RWPE2 (cell line): ENCODE results near the gene OR4D1.
A peak's percentile ranks its signal among the peaks of the same experiment; 100 is the strongest.

Source experiments
- ATAC-seq: fragments of 200-7000 bp; cut with Tn5 transposase; 3 replicates; pipeline ENCODE4 v1.9.1; 2021; ENCODE audit warnings: low read depth
- DNase-seq: peaks from one replicate; pipeline ENCODE4 v3.0.0-alpha.2; 2020; ENCODE audit warnings: low spot score
- H3K27ac ChIP-seq: fragments of 450-650 bp; 2 replicates; pipeline ENCODE4 v1.5.1; 2017; ENCODE audit warnings: mild to moderate bottlenecking; ENCODE audit not compliant: poor library complexity, severe bottlenecking
- H3K27me3 ChIP-seq: fragments of 250-450 bp; sonication (Bioruptor Pico); 2 replicates; pipeline ENCODE4 v1.5.1; 2021; ENCODE audit warnings: mild to moderate bottlenecking, moderate library complexity; ENCODE audit not compliant: insufficient read depth, poor library complexity, severe bottlenecking
- H3K36me3 ChIP-seq: fragments of 250-450 bp; sonication (Bioruptor Pico); 2 replicates; pipeline ENCODE4 v1.5.1; 2020; ENCODE audit warnings: low read depth, mild to moderate bottlenecking, moderate library complexity
- H3K4me1 ChIP-seq: fragments of 250-450 bp; sonication (Bioruptor Pico); 2 replicates; pipeline ENCODE4 v1.5.1; 2021; ENCODE audit warnings: mild to moderate bottlenecking, moderate library complexity; ENCODE audit not compliant: insufficient read depth, poor library complexity, severe bottlenecking
- H3K4me3 ChIP-seq: fragments of 250-450 bp; sonication (Bioruptor Pico); 2 replicates; pipeline ENCODE4 v1.5.1; 2021; ENCODE audit warnings: mild to moderate bottlenecking, moderate library complexity; ENCODE audit not compliant: severe bottlenecking
- H3K9me3 ChIP-seq: fragments of 250-450 bp; sonication (Bioruptor Pico); 2 replicates; pipeline ENCODE4 v1.5.1; 2021; ENCODE audit warnings: mild to moderate bottlenecking, moderate library complexity; ENCODE audit not compliant: severe bottlenecking
- CTCF ChIP-seq: fragments of 450-650 bp; IDR thresholded peaks from one replicate; pipeline ENCODE4 v1.5.1; 2017; ENCODE audit warnings: mild to moderate bottlenecking, moderate library complexity; ENCODE audit not compliant: poor library complexity, severe bottlenecking

OR4D1 gene

DNA sequence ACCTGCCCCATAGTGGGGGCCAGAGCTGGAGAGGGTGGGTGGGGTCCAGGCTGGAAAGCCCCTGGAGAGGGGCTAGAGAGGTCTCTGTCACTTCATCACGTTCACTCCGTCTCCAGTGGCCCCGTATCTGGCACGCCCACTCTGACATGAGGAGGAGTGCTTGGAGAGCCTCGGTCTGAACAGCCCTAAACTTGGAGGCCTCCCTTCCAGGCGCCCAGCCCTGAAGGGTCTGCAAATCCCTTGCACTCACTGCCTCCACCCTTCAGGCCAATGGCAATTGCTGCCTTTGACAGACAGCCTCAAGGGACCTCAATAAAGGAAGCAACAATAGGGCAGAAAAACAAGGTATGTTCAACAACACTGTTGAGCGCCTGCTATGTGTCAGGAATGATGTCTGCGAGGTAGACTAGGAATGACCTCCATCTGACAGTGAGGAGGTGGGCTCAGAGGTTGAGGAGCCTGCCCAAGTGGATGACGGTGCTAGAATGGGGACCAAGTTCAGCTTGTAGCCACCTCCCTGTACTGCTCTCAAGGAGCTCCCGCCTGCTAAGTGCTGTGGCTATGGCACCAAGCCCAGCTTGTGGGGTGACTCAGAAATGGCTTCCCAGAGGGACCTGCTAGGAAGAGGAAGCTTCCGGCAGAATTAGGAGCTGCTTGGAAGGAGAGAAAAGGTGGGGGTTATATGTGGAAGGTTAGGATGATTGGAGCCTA lies 41.4 kb downstream of the OR4D1 start:
- DNase-seq, result no peak
- no peak for TF ChIP-seq CTCF

GRCh38 chr17:58191241-58191896 lies 43.2 kb downstream of the OR4D1 start:
- DNase-seq, result no peak
- TF ChIP-seq CTCF, result no peak

More for the DNA sequence above, 41.4 kb downstream of the OR4D1 start:
- Histone ChIP-seq H3K4me3 (no peak overlapping the region), H3K27ac (no peak overlapping the region), H3K36me3 (no peaks in the 10 kb centered on the region), H3K4me1 (peaks cover 2% of the 10 kb centered on the region), H3K9me3 (no peaks in the 10 kb centered on the region), H3K27me3 (peaks cover 5% of the 10 kb centered on the region)
- peak; percentile 84 for ATAC-seq

DNA sequence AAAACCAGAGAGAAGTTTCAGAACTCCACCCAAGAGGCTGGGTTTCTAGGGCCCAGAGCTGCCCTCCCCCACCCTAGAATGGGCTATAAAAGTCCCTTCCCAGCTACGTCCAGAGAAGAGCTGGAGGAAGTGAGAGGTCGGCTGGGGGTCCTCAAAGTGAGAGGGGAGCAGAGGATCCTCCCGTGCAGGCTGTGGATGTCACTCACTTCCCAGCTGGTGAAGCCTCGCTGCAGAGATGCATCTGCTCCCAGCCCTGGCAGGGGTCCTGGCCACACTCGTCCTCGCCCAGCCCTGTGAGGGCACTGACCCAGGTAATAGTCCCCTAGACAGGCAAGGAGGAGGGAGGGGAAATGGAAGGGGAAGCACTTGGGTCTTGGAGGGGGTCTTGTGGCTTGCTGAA lies 44.4 kb downstream of the OR4D1 start, which contains the start of gene EPX:
EPX (plus strand) TSS at position 115 of the 400 bp plus-strand sequence; CDS start at position 236, 121 bp downstream.
- DNase-seq (no peak), ATAC-seq (no peak)
- no peak within 1 kb of the TSS for H3K4me3 ChIP-seq
- H3K9me3 ChIP-seq, result no peaks in the 10 kb centered on the region
- no peak for TF ChIP-seq CTCF
- peaks cover 5% of the 10 kb centered on the region for H3K27me3 ChIP-seq
- H3K36me3 ChIP-seq, result no peaks in the 10 kb centered on the region
- H3K4me1 ChIP-seq, result peaks cover 3% of the 10 kb centered on the region
- H3K27ac ChIP-seq, result no peak within 1 kb of the TSS

More at GRCh38 chr17:58191241-58191896, 43.2 kb downstream of the OR4D1 start:
- Histone ChIP-seq H3K36me3 (no peaks in the 10 kb centered on the region), H3K9me3 (no peaks in the 10 kb centered on the region), H3K27me3 (peaks cover 5% of the 10 kb centered on the region), H3K4me3 (no peak overlapping the region), H3K4me1 (peaks cover 3% of the 10 kb centered on the region), H3K27ac (no peak overlapping the region)
- peak; percentile 48; the same call in 2 of the 3 replicates for ATAC-seq

GRCh38 chr17:58193641-58194255 lies 45.6 kb downstream of the OR4D1 start:
- no peak for TF ChIP-seq CTCF
- Histone ChIP-seq H3K27me3 (peaks cover 8% of the 10 kb centered on the region), H3K27ac (no peak overlapping the region), H3K4me3 (no peak overlapping the region), H3K36me3 (no peaks in the 10 kb centered on the region), H3K4me1 (peaks cover 3% of the 10 kb centered on the region), H3K9me3 (no peaks in the 10 kb centered on the region)
- ATAC-seq (no peak), DNase-seq (no peak)
